B cell (primary cell): ENCODE results near the gene PHACTR3. TPM values are rescaled to one million over a fixed set of nuclear protein-coding genes. Genes with fewer than 3 reads are reported as not detected.

Experiments used
- ATAC-seq: fragments of 200-7000 bp; cut with Tn5 transposase; one replicate; pipeline ENCODE4 v1.10.0; 2021; ENCODE audit warnings: low read depth, mild to moderate bottlenecking, moderate number of reproducible peaks, moderate library complexity
- CTCF ChIA-PET: fragments of 350-600 bp; sonication (Branson Sonifier 250); formaldehyde crosslinking; loops from one replicate; lab custom pipeline; 2021; ENCODE audit warnings: antibody characterized with exemption, inconsistent platforms; lab: Charles Lee
- POLR2A ChIA-PET: fragments of 350-600 bp; sonication (Branson Sonifier 250); formaldehyde crosslinking; loops from one replicate; lab custom pipeline; 2021; ENCODE audit warnings: antibody characterized with exemption; lab: Charles Lee
- DNase-seq: peaks from one replicate; pipeline ENCODE4 v3.0.0; 2013
- H2AFZ ChIP-seq: 2 replicates; pipeline ENCODE4 v1.6.1; 2012; ENCODE audit warnings: mild to moderate bottlenecking, low read depth, low read length; ENCODE audit not compliant: insufficient read depth, poor library complexity, severe bottlenecking
- H3K27ac ChIP-seq, 2 donors: 1 replicate in 1 of 2; 2 replicates in 1 of 2; pipeline ENCODE4 v1.5.1; 2012 to 2013; ENCODE audit warnings: low read length in 2 of 2, mild to moderate bottlenecking in 2 of 2, moderate library complexity in 1 of 2
- H3K27me3 ChIP-seq, 4 experiments: fragments of 200-600 bp in 1 of 4; sonication (generic) in 1 of 4; replicated peaks in 1 of 4; 1 replicate in 2 of 4; 2 replicates in 2 of 4; pipeline versions ENCODE4 v1.6.1 to v1.7.0; 2013 to 2016; ENCODE audit warnings: low read length in 3 of 4, mild to moderate bottlenecking in 2 of 4, mixed read lengths in 1 of 4, moderate library complexity in 1 of 4; ENCODE audit not compliant: insufficient read depth in 4 of 4, control insufficient read depth in 3 of 4; ENCODE audit errors: control extremely low read depth in 1 of 4
- H3K36me3 ChIP-seq, 2 experiments: replicated peaks in 1 of 2; 1 replicate in 1 of 2; 2 replicates in 1 of 2; pipeline versions ENCODE4 v1.6.1 to v1.7.1; 2013; ENCODE audit warnings: low read length in 1 of 2; ENCODE audit not compliant: insufficient read depth in 2 of 2, control insufficient read depth in 1 of 2; ENCODE audit errors: control extremely low read depth in 1 of 2, extremely low read depth in 1 of 2
- H3K4me1 ChIP-seq, 2 donors: fragments of 200-600 bp in 1 of 2; sonication (generic) in 1 of 2; 1 replicate in 1 of 2; 2 replicates in 1 of 2; pipeline versions ENCODE4 v1.5.1 to v1.6.1; 2013 to 2017; ENCODE audit warnings: low read length in 2 of 2; ENCODE audit not compliant: control insufficient read depth in 2 of 2, insufficient read depth in 2 of 2
- H3K4me2 ChIP-seq: replicated peaks from 2 replicates; pipeline ENCODE3; 2012; ENCODE audit warnings: mild to moderate bottlenecking, low read depth, low read length; ENCODE audit not compliant: poor library complexity, severe bottlenecking
- H3K4me3 ChIP-seq, 5 experiments: fragments of 200-600 bp in 1 of 5; sonication (generic) in 1 of 5; 1 replicate in 3 of 5; 2 replicates in 2 of 5; pipeline versions ENCODE4 v1.5.1 to v1.7.0; 2011 to 2016; ENCODE audit warnings: low read length in 4 of 5, mild to moderate bottlenecking in 4 of 5, low read depth in 2 of 5, control low read depth in 1 of 5, moderate library complexity in 1 of 5; ENCODE audit not compliant: insufficient read depth in 1 of 5; ENCODE audit errors: control extremely low read depth in 1 of 5, extremely low read depth in 1 of 5
- H3K79me2 ChIP-seq: fragments of 200-600 bp; sonication (generic); one replicate; pipeline ENCODE4 v1.6.0; 2016; ENCODE audit warnings: low read length; ENCODE audit not compliant: control insufficient read depth, insufficient read depth
- H3K9ac ChIP-seq: fragments of 200-600 bp; sonication (generic); 2 replicates; pipeline ENCODE4 v1.6.1; 2017; ENCODE audit warnings: mild to moderate bottlenecking, low read length, moderate library complexity
- H3K9me3 ChIP-seq, 3 donors: one replicate each; pipeline versions ENCODE4 v1.6.1 to v1.7.1; 2013; ENCODE audit warnings: low read length in 2 of 3; ENCODE audit not compliant: control insufficient read depth in 2 of 3, insufficient read depth in 1 of 3; ENCODE audit errors: control extremely low read depth in 1 of 3
- H4K20me1 ChIP-seq: 2 replicates; pipeline ENCODE4 v1.6.0; 2012; ENCODE audit warnings: mild to moderate bottlenecking, low read length; ENCODE audit not compliant: insufficient read depth, control insufficient read depth, poor library complexity, severe bottlenecking
- H3K27ac Mint-ChIP-seq: one replicate; pipeline ENCODE4 v1.8.0; 2021; ENCODE audit warnings: mixed read lengths
- H3K27me3 Mint-ChIP-seq: one replicate; pipeline ENCODE4 v1.8.0; 2021; ENCODE audit warnings: mixed read lengths
- H3K4me1 Mint-ChIP-seq: one replicate; pipeline ENCODE4 v1.8.0; 2021; ENCODE audit warnings: mixed read lengths
- H3K4me3 Mint-ChIP-seq: one replicate; pipeline ENCODE4 v1.8.0; 2021; ENCODE audit warnings: mixed read lengths
- H3K9me3 Mint-ChIP-seq: one replicate; pipeline ENCODE4 v1.8.0; 2022; ENCODE audit warnings: mixed read lengths; ENCODE audit not compliant: insufficient read depth
- CTCF ChIP-seq: fragments of 200-600 bp; IDR thresholded peaks from one replicate; pipeline ENCODE4 v1.8.0; 2022; ENCODE audit warnings: antibody characterized with exemption, mild to moderate bottlenecking
- EZH2 ChIP-seq: IDR thresholded peaks from 2 replicates; pipeline ENCODE4 v1.6.1; 2012; ENCODE audit warnings: borderline replicate concordance, low read depth, mild to moderate bottlenecking, moderate library complexity, low read length; ENCODE audit not compliant: insufficient read depth, poor library complexity, severe bottlenecking
- WGBS: methylation state at CpG from one replicate; pipeline ENCODE4 v1.1.5; 2013; ENCODE audit warnings: missing lambda C conversion rate; ENCODE audit not compliant: insufficient coverage; 5-methylcytosine and 5-hydroxymethylcytosine counted together
- intact Hi-C: fragments of 100-400 bp; cut with micrococcal nuclease; formaldehyde crosslinking; loops from one replicate; pipeline ENCODE4 v1.10.0; 2022
- polyA plus RNA-seq: library from polyadenylated mRNA; depleted of rRNA; stranded (reverse); fragments of >200 nt; gene quantifications from 2 replicates; pipeline ENCODE4 v1.2.3, GENCODE V29; 2012
- total RNA-seq, 2 donors: library from RNA; stranded (reverse); fragments of 120-200 nt in 1 of 2; gene quantifications; 1 replicate in 1 of 2; 2 replicates in 1 of 2; pipeline versions ENCODE4 v1.2.3 to v1.2.4, GENCODE V29; 2013 to 2022

Gene PHACTR3
- total and polyA plus RNA-seq, 2 donors (not counting 1 experiment from before 2014, with no cell fraction given) = not detected

- DNase-seq (no peak), ATAC-seq (no peak)
- CTCF ChIA-PET = no interaction called here
- TF ChIP-seq EZH2 (no peak), CTCF (no peak)
- 91% methylated on average over 12 of the region's 12 CpGs for WGBS
- H3K9me3 Mint-ChIP-seq = no peaks in the 10 kb centered on the region
- intact Hi-C loops = no loop called here
- no peaks in the 10 kb centered on the region for H3K4me1 Mint-ChIP-seq
- no peak overlapping the region for H3K4me3 Mint-ChIP-seq
- Histone ChIP-seq H3K4me1 (no peaks in the 10 kb centered on the region), H3K27me3 (peaks cover 0 to 3% (median 0%) of the 10 kb centered on the region in 4 experiments), H3K4me3 (no peak overlapping the region), H3K27ac (no peak overlapping the region), H3K4me2 (no peak overlapping the region), H4K20me1 (no peaks in the 10 kb centered on the region), H3K36me3 (no peaks in the 10 kb centered on the region), H3K79me2 (no peaks in the 10 kb centered on the region), H3K9ac (no peak overlapping the region), H3K9me3 (peaks cover 0 to 8% (median 0%) of the 10 kb centered on the region in 3 donors), H2AFZ (no peak overlapping the region)
- H3K27ac Mint-ChIP-seq = no peak overlapping the region
- no peaks in the 10 kb centered on the region for H3K27me3 Mint-ChIP-seq
- POLR2A ChIA-PET = no interaction called here
Observed at GRCh38 chr20:59741073-59741472, 136.7 kb downstream of the PHACTR3 start.

- Mint-ChIP-seq H3K27me3 (no peaks in the 10 kb centered on the region), H3K4me3 (no peak overlapping the region), H3K4me1 (no peaks in the 10 kb centered on the region), H3K27ac (no peak overlapping the region), H3K9me3 (no peaks in the 10 kb centered on the region)
- no peak for ATAC-seq
- peaks cover 0 to 3% (median 0%) of the 10 kb centered on the region in 4 experiments for H3K27me3 ChIP-seq
- peaks cover 0 to 8% (median 0%) of the 10 kb centered on the region in 3 donors for H3K9me3 ChIP-seq
- H4K20me1 ChIP-seq = no peaks in the 10 kb centered on the region
- CTCF ChIA-PET = no interaction called here
- WGBS = 83% methylated on average over 24 of the region's 24 CpGs
- no peak for DNase-seq
- H3K4me1 ChIP-seq = no peaks in the 10 kb centered on the region
- H3K9ac ChIP-seq = no peak overlapping the region
- H2AFZ ChIP-seq = no peak overlapping the region
- POLR2A ChIA-PET = no interaction called here
- no peak overlapping the region for H3K4me3 ChIP-seq
- no peaks in the 10 kb centered on the region for H3K36me3 ChIP-seq
- no peak overlapping the region for H3K27ac ChIP-seq
- intact Hi-C loops = no loop called here
- TF ChIP-seq EZH2 = no peak
- no peak for TF ChIP-seq CTCF
- H3K4me2 ChIP-seq = no peak overlapping the region
- no peaks in the 10 kb centered on the region for H3K79me2 ChIP-seq
Observed at GRCh38 chr20:59742351-59743095, 138.2 kb downstream of the PHACTR3 start.
